GM18520 (cell line): ENCODE measurements around the gene CLDN3.
"Not testable (repeated sequence)": the region's sequence is repeated elsewhere in the genome, so short reads cannot be mapped to it uniquely, and the experiment has no call there.

Experiments
- ATAC-seq: cut with Tn5 transposase; IDR thresholded peaks from one replicate; pipeline ENCODE4 v1.9.1; 2021; ENCODE audit not compliant: unreplicated experiment

CLDN3 gene

GRCh38 chr7:73770002-73770859 is at the start of gene CLDN3:
CLDN3 (minus strand) TSS chr7:73770270; CDS start chr7:73770049, 221 bp downstream.
- ATAC-seq: no peak

- no peak for ATAC-seq
Observed at GRCh38 chr7:73817121-73817520, 47.1 kb upstream of the CLDN3 start.

- no peak for ATAC-seq
Observed at GRCh38 chr7:73815436-73815835, 45.4 kb upstream of the CLDN3 start.

- ATAC-seq: no peak
Observed at GRCh38 chr7:73812996-73813395, 42.9 kb upstream of the CLDN3 start.

- ATAC-seq: no peak
Observed at GRCh38 chr7:73811760-73812168, 41.7 kb upstream of the CLDN3 start.

GRCh38 chr7:73810998-73811360 is 40.9 kb upstream of the CLDN3 start:
- ATAC-seq: no peak

GRCh38 chr7:73809467-73809951 is 39.4 kb upstream of the CLDN3 start:
- ATAC-seq: no peak

GRCh38 chr7:73802459-73802858 is 32.4 kb upstream of the CLDN3 start:
- ATAC-seq: no peak

- no peak for ATAC-seq
Observed at GRCh38 chr7:73801577-73801976, 31.5 kb upstream of the CLDN3 start.

- ATAC-seq: no peak
Observed at GRCh38 chr7:73799282-73800141, 29.4 kb upstream of the CLDN3 start.

GRCh38 chr7:73797176-73797575 is 27.1 kb upstream of the CLDN3 start:
- ATAC-seq: not testable (repeated sequence)

- not testable (repeated sequence) for ATAC-seq
Observed at GRCh38 chr7:73796656-73797055, 26.6 kb upstream of the CLDN3 start.

GRCh38 chr7:73795188-73795587 is 25.1 kb upstream of the CLDN3 start:
- not testable (repeated sequence) for ATAC-seq

GRCh38 chr7:73791170-73791690 is 21.2 kb upstream of the CLDN3 start:
- ATAC-seq: not testable (repeated sequence)

- ATAC-seq: no peak
Observed at GRCh38 chr7:73789051-73789450, 19.0 kb upstream of the CLDN3 start.

GRCh38 chr7:73787786-73788048 is 17.6 kb upstream of the CLDN3 start:
- ATAC-seq: not testable (repeated sequence)

GRCh38 chr7:73786588-73786987 is 16.5 kb upstream of the CLDN3 start:
- ATAC-seq: no peak

GRCh38 chr7:73779517-73779916 is 9.4 kb upstream of the CLDN3 start:
- no peak for ATAC-seq

GRCh38 chr7:73778801-73779389 is 8.8 kb upstream of the CLDN3 start:
- no peak for ATAC-seq

- no peak for ATAC-seq
Observed at GRCh38 chr7:73774923-73775322, 4.9 kb upstream of the CLDN3 start.
